Fibroblast of lung (primary cell): ENCODE results near the gene XRCC1. TPM values are rescaled to one million over a fixed set of nuclear protein-coding genes. Genes with fewer than 3 reads are reported as not detected.
"Not testable (repeated sequence)": the region's sequence is repeated elsewhere in the genome, so short reads cannot be mapped to it uniquely, and the experiment has no call there.

Experiments
- DNase-seq, 2 donors: peaks; one replicate each; pipeline versions ENCODE4 v3.0.0 to v3.0.0-alpha.2; 2010; ENCODE audit warnings: low read depth in 2 of 2
- H2AFZ ChIP-seq: 2 replicates; pipeline ENCODE4 v1.5.1; 2012; ENCODE audit warnings: low read length, control low read depth, inconsistent platforms
- H3K27ac ChIP-seq: 2 replicates; pipeline ENCODE4 v1.5.1; 2011; ENCODE audit warnings: low read length, control low read depth; ENCODE audit not compliant: insufficient read depth
- H3K27me3 ChIP-seq: 2 replicates; pipeline ENCODE4 v1.5.1; 2011; ENCODE audit warnings: mild to moderate bottlenecking, low read length; ENCODE audit not compliant: control insufficient read depth, insufficient read depth
- H3K36me3 ChIP-seq: 2 replicates; pipeline ENCODE4 v1.5.1; 2011; ENCODE audit warnings: low read length; ENCODE audit not compliant: control insufficient read depth, insufficient read depth
- H3K4me1 ChIP-seq: 2 replicates; pipeline ENCODE4 v1.5.1; 2011; ENCODE audit warnings: low read length; ENCODE audit not compliant: control insufficient read depth, insufficient read depth; ENCODE audit errors: extremely low read depth
- H3K4me2 ChIP-seq: 2 replicates; pipeline ENCODE4 v1.5.1; 2011; ENCODE audit warnings: low read length, control low read depth; ENCODE audit not compliant: insufficient read depth; ENCODE audit errors: extremely low read depth
- H3K4me3 ChIP-seq, 4 experiments: fragments of 200-600 bp in 1 of 4; sonication (generic) in 1 of 4; replicated peaks in 1 of 4; 2 replicates each; pipeline ENCODE4 v1.5.1; 2011 to 2016; ENCODE audit warnings: low read length in 4 of 4, low read depth in 3 of 4, mild to moderate bottlenecking in 3 of 4, control low read depth in 2 of 4, inconsistent platforms in 1 of 4, mixed read lengths in 1 of 4; ENCODE audit not compliant: insufficient read depth in 1 of 4; ENCODE audit errors: control extremely low read depth in 1 of 4
- H3K79me2 ChIP-seq: 2 replicates; pipeline ENCODE4 v1.5.1; 2012; ENCODE audit warnings: mild to moderate bottlenecking, low read length, inconsistent platforms; ENCODE audit not compliant: control insufficient read depth, insufficient read depth
- H3K9ac ChIP-seq: 2 replicates; pipeline ENCODE4 v1.5.1; 2011; ENCODE audit warnings: mild to moderate bottlenecking, low read length, control low read depth; ENCODE audit not compliant: insufficient read depth
- H3K9me3 ChIP-seq: 2 replicates; pipeline ENCODE4 v1.5.1; 2012; ENCODE audit warnings: low read depth, low read length; ENCODE audit not compliant: control insufficient read depth, insufficient read depth
- H4K20me1 ChIP-seq: 2 replicates; pipeline ENCODE4 v1.5.1; 2011; ENCODE audit warnings: low read length; ENCODE audit not compliant: control insufficient read depth, insufficient read depth; ENCODE audit errors: extremely low read depth
- EZH2 ChIP-seq: IDR thresholded peaks from 2 replicates; pipeline ENCODE4 v1.5.1; 2012; ENCODE audit warnings: low read length, control low read depth, mild to moderate bottlenecking; ENCODE audit errors: missing control alignments
- polyA plus RNA-seq, 2 donors: library from polyadenylated mRNA; depleted of rRNA in 1 of 2; stranded (reverse) in 1 of 2; unstranded in 1 of 2; fragments of >200 nt; gene quantifications; 2 replicates each; pipeline ENCODE4 v1.2.1, GENCODE V29; 2011 to 2012; ENCODE audit warnings: missing spikeins in 1 of 2
- total RNA-seq: library from RNA; depleted of rRNA; stranded (reverse); fragments of >200 nt; gene quantifications from 2 replicates; pipeline ENCODE4 v1.2.1, GENCODE V29; 2014
- TF ChIP-seq, protein P1 (sequence below), 2 donors: IDR thresholded peaks in 1 of 2; conservative IDR thresholded peaks in 1 of 2; 1 replicate in 1 of 2; 2 replicates in 1 of 2; pipeline ENCODE4 v1.5.1; 2011 to 2012; ENCODE audit warnings: low read length in 2 of 2, control low read depth in 1 of 2, inconsistent platforms in 1 of 2, low read depth in 1 of 2, mild to moderate bottlenecking in 1 of 2

Gene XRCC1
- total and polyA plus RNA-seq, 2 donors (not counting 1 experiment from before 2014, with no cell fraction given) = 8.6 to 14.5 TPM

DNA sequence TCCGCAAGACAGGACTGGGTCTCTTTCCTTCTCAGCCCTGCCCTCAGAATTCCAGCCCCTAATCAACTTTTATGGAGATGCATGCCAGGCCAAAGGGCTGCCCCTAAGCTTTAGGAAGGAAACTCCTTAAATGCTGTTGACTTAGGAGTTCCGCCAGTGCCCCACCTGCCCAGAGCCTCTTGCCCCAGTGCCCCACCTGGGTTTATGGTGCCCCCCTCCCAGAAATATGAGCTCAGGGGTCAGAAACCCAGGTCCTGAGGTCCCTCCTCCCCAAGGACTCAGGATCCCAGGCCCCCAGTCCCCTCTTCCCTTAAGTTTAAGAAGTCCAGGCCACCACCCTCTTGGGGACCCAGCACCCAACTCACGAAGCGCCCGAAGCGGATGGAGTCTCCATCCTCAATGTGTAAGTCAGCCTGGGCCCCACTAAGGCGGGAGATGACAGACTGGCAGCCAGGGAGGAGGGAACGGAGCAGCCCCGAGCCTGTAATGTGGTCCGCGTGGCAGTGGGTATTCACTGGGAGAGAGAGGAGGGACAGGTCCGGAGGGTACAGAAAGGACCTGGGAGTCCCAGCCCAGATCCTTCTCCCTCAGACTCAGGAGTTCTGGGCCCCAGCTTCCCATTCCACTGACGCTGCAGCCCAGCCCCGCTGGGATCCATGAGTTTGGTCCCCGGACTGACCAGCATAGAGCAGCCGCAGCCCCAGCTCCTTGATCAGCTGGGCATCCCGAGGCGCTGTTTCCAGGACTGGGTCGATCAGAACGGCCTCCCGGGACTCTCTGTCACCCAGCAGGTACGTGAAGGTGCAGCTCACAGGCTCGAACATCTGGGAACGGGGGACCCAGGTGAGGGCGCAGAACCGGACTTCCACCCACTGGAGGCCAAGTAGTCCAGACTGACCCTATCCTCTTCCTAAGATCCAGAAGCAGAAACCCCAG lies 49.2 kb downstream of the XRCC1 start:
- DNase-seq = no peak
- no peaks in the 10 kb centered on the region for H4K20me1 ChIP-seq
- H3K4me2 ChIP-seq = peak overlapping the region; percentile 86
- H3K27ac ChIP-seq = peak overlapping the region; percentile 75
- H3K9me3 ChIP-seq = no peaks in the 10 kb centered on the region
- peak overlapping the region; percentile 82 to 90 (median 88) for H3K4me3 ChIP-seq
- H3K9ac ChIP-seq = peak overlapping the region; percentile 73
- H2AFZ ChIP-seq = peak overlapping the region; percentile 7
- TF ChIP-seq, protein P1, sequence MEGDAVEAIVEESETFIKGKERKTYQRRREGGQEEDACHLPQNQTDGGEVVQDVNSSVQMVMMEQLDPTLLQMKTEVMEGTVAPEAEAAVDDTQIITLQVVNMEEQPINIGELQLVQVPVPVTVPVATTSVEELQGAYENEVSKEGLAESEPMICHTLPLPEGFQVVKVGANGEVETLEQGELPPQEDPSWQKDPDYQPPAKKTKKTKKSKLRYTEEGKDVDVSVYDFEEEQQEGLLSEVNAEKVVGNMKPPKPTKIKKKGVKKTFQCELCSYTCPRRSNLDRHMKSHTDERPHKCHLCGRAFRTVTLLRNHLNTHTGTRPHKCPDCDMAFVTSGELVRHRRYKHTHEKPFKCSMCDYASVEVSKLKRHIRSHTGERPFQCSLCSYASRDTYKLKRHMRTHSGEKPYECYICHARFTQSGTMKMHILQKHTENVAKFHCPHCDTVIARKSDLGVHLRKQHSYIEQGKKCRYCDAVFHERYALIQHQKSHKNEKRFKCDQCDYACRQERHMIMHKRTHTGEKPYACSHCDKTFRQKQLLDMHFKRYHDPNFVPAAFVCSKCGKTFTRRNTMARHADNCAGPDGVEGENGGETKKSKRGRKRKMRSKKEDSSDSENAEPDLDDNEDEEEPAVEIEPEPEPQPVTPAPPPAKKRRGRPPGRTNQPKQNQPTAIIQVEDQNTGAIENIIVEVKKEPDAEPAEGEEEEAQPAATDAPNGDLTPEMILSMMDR (conservative IDR thresholded peaks at IDR 0.05 in 1 of 2, IDR thresholded peaks at IDR 0.05 in 1 of 2; ENCODE audit: low read depth in 1 of 2, low read length in 2 of 2) = no peak
- no peak for TF ChIP-seq EZH2
- H3K4me1 ChIP-seq = no peaks in the 10 kb centered on the region
- no peaks in the 10 kb centered on the region for H3K27me3 ChIP-seq
- peaks cover 28% of the 10 kb centered on the region for H3K79me2 ChIP-seq
- no peaks in the 10 kb centered on the region for H3K36me3 ChIP-seq

DNA sequence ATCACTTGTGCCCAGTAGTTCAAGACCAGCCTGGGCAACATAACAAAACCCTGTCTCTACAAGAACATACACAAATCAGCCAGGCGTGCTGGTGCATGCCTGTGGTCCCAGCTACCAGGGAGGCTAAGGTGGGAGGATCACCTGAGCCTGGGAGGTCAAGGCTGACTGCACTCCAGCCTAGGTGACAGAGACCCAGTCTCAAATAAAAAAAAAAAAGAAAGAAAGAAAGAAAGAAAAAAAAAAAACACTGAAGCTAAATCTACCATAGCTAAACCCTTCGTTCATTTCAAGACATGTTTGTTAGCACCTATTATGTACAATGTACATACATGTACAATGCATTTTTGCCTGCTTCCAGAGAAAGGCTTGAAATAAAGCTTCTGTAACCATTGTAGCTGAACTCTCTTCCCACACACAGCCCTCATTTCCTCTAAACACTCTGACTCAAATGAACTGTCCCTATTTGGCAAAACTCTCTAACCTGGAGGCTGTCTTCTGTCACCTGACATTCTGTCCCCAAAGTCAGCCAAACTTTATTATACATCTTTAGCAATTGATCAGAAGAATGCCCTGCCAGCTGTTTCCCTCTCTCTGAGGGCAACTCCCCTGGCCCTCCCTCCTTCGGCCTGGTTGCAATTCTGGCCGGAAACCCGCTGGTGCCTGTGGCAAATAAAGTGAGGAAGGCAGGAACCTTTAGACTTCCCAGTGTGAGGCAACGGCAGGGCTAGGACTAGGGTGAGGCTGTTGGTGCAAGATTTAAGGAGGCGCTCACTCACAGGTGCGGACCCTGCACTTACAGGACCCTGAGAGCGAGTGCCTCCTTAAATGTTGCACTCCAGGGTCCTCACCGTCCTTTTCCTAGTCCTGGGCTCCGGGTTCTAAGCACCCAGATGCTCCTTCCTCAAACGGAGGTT lies 50.1 kb downstream of the XRCC1 start:
- H3K4me1 ChIP-seq = no peaks in the 10 kb centered on the region
- no peaks in the 10 kb centered on the region for H3K27me3 ChIP-seq
- peak overlapping the region; percentile 82 to 90 (median 88) for H3K4me3 ChIP-seq
- peak overlapping the region; percentile 75 for H3K27ac ChIP-seq
- H3K9ac ChIP-seq = peak overlapping the region; percentile 73
- peak overlapping the region; percentile 86 for H3K4me2 ChIP-seq
- H3K79me2 ChIP-seq = peaks cover 28% of the 10 kb centered on the region
- DNase-seq = peak; percentile 41 to 54
- no peaks in the 10 kb centered on the region for H3K36me3 ChIP-seq
- peak overlapping the region; percentile 15 for H2AFZ ChIP-seq
- no peaks in the 10 kb centered on the region for H4K20me1 ChIP-seq
- no peak for TF ChIP-seq EZH2
- TF ChIP-seq, protein P1 (conservative IDR thresholded peaks at IDR 0.05 in 1 of 2, IDR thresholded peaks at IDR 0.05 in 1 of 2; ENCODE audit: low read depth in 1 of 2, low read length in 2 of 2) = no peak
- no peaks in the 10 kb centered on the region for H3K9me3 ChIP-seq

DNA sequence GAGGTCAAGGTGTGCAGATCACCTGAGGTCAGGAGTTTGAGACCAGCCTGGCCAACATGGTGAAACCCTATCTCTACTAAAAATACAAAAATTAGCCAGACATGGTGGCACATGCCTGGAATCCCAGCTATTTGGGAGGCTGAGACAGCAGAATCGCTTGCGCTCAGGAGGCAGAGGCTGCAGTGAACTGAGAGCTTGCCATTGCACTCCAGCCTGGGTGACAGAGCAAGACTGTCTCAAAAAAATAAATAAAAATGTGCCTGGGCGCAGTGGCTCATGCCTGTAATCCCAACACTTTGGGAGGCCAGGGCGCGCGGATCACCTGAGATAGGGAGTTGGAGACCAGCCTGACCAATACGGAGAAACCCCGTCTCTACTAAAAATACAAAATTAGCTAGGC lies 51.6 kb downstream of the XRCC1 start:
- H3K4me1 ChIP-seq, H3K27me3 ChIP-seq, H3K4me3 ChIP-seq, H3K9ac ChIP-seq, H3K27ac ChIP-seq, H3K36me3 ChIP-seq, H4K20me1 ChIP-seq, H2AFZ ChIP-seq, H3K4me2 ChIP-seq, DNase-seq, H3K9me3 ChIP-seq: not testable (repeated sequence)
- peaks cover 28% of the 10 kb centered on the region for H3K79me2 ChIP-seq
